Measurements from ENCODE around the gene LRRC46. TPM values are rescaled to one million over a fixed set of nuclear protein-coding genes. Genes with fewer than 3 reads are reported as not detected.

The LRRC46 gene
- total and polyA plus RNA-seq, 2 of the 13 experiments (the other 11 are each of a cell fraction or from before 2014, with no cell fraction given): 0.09 TPM

DNA sequence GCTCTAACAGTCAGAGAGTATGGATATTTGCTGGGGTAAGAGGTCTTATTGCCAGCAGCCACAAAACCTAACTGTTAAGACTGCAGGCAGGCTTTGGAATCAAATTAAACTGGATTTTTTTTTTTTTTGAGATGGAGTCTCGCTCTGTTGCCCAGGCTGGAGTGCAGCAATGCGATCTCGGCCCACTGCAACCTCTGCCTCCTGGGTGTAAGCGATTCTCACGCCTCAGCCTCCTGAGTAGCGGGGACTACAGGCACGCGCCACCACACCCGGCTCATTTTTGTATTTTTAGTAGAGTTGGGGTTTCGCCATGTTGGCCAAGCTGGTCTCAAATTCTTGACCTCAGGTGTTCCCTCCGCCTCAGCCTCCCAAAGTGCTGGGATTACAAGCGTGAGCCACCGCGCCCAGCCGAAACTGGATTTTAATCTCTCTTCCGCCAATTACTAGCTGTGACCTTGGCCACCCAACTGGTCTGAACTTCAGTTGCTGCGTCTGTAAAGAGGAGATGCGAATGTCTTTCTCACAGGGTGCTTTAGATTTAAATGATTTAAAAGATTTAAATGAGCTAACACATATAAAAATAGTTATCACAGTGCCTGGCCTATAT lies 971 bp upstream of the LRRC46 start (continued):
- TF ChIP-seq, protein P1, sequence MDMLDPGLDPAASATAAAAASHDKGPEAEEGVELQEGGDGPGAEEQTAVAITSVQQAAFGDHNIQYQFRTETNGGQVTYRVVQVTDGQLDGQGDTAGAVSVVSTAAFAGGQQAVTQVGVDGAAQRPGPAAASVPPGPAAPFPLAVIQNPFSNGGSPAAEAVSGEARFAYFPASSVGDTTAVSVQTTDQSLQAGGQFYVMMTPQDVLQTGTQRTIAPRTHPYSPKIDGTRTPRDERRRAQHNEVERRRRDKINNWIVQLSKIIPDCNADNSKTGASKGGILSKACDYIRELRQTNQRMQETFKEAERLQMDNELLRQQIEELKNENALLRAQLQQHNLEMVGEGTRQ (IDR thresholded peaks at IDR 0.05; ENCODE audit: low read depth, low read length): no peak
- TF ChIP-seq, protein P1 (CRISPR knock-in tag; IDR thresholded peaks at IDR 0.05; ENCODE audit: borderline replicate concordance): no peak
- no peak for TF ChIP-seq SIX1 (CRISPR knock-in tag; IDR thresholded peaks at IDR 0.05; ENCODE audit: borderline replicate concordance)
- TF ChIP-seq ZSCAN12 (CRISPR knock-in tag; IDR thresholded peaks at IDR 0.05): no peak
- TF ChIP-seq NFYB (CRISPR knock-in tag; IDR thresholded peaks at IDR 0.05): no peak
- TF ChIP-seq HNRNPL (IDR thresholded peaks at IDR 0.05; ENCODE audit: low read depth, low read length): no peak
- TF ChIP-seq HNF4G (IDR thresholded peaks at IDR 0.05; ENCODE audit: borderline replicate concordance, low read depth, low read length): no peak
- no peak for TF ChIP-seq HNF4G (CRISPR knock-in tag; IDR thresholded peaks at IDR 0.05; ENCODE audit: borderline replicate concordance, low read depth)
- TF ChIP-seq ESRRA (CRISPR knock-in tag; IDR thresholded peaks at IDR 0.05; ENCODE audit: low read depth): 0 out of 2 replicates have a peak, but pooled peaks have one; percentile 2
- no peak for TF ChIP-seq RXRA (CRISPR knock-in tag; IDR thresholded peaks at IDR 0.05)
- TF ChIP-seq, protein P2, sequence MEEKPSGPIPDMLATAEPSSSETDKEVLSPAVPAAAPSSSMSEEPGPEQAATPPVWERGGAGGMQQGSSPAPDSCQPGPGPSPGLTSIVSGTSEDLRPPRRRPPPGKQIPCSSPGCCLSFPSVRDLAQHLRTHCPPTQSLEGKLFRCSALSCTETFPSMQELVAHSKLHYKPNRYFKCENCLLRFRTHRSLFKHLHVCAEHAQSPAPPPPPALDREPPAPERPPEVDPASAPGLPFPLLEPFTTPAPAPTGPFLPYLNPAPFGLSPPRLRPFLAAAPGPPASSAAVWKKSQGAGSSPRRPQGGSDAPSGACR (CRISPR knock-in tag; IDR thresholded peaks at IDR 0.05): 0 out of 2 replicates have a peak, but pooled peaks have one; percentile 18

Data from HepG2 (cell line).